Measurements from ENCODE around the gene HMGB2.

HMGB2 gene

GRCh38 chr4:173288296-173288695 is 45.9 kb downstream of the HMGB2 start:
- DNase-seq (ENCODE audit: low read depth, low spot score), result peak; percentile 42

GRCh38 chr4:173287486-173287885 is 46.7 kb downstream of the HMGB2 start:
- DNase-seq (ENCODE audit: low read depth, low spot score), result no peak

- no peak for DNase-seq (ENCODE audit: low read depth, low spot score)
Observed at GRCh38 chr4:173284463-173284862, 49.7 kb downstream of the HMGB2 start.

- no peak for DNase-seq (ENCODE audit: low read depth, low spot score)
Observed at GRCh38 chr4:173282626-173283025, 51.5 kb downstream of the HMGB2 start.

GRCh38 chr4:173282256-173282562 is 51.9 kb downstream of the HMGB2 start:
- no peak for DNase-seq (ENCODE audit: low read depth, low spot score)

GRCh38 chr4:173281406-173282255 is 52.5 kb downstream of the HMGB2 start:
- no peak for DNase-seq (ENCODE audit: low read depth, low spot score)
